ENCODE measurements around the gene XBP1.

- TF ChIP-seq, protein P1, sequence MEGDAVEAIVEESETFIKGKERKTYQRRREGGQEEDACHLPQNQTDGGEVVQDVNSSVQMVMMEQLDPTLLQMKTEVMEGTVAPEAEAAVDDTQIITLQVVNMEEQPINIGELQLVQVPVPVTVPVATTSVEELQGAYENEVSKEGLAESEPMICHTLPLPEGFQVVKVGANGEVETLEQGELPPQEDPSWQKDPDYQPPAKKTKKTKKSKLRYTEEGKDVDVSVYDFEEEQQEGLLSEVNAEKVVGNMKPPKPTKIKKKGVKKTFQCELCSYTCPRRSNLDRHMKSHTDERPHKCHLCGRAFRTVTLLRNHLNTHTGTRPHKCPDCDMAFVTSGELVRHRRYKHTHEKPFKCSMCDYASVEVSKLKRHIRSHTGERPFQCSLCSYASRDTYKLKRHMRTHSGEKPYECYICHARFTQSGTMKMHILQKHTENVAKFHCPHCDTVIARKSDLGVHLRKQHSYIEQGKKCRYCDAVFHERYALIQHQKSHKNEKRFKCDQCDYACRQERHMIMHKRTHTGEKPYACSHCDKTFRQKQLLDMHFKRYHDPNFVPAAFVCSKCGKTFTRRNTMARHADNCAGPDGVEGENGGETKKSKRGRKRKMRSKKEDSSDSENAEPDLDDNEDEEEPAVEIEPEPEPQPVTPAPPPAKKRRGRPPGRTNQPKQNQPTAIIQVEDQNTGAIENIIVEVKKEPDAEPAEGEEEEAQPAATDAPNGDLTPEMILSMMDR (IDR thresholded peaks at IDR 0.05; ENCODE audit: low read length), result no peak
- TF ChIP-seq EZH2 (IDR thresholded peaks at IDR 0.05; ENCODE audit: borderline replicate concordance, low read length), result no peak
These were observed 20.1 kb downstream of the XBP1 start for GRCh38 chr22:28780296-28780695.

Measured in OCI-LY1 (cell line).